Small intestine (tissue), 7 donors: ENCODE measurements around the gene MLYCD. TPM values are rescaled to one million over a fixed set of nuclear protein-coding genes. Genes with fewer than 3 reads are reported as not detected.
A peak's percentile ranks its signal among the peaks of the same experiment; 100 is the strongest.

Source experiments
- DNase-seq, 2 donors: peaks; one replicate each; pipeline versions ENCODE4 v3.0.0 to v3.0.0-alpha.2; 2013
- FAIRE-seq: peaks from 2 replicates; lab custom pipeline; 2012; peaks lifted over from hg19 to GRCh38; lab: Jason Lieb, UNC
- H3K27ac ChIP-seq, 3 donors: one replicate each; pipeline ENCODE4 v1.5.1; 2013; ENCODE audit warnings: low read length in 2 of 3, mild to moderate bottlenecking in 2 of 3, control low read depth in 1 of 3, inconsistent platforms in 1 of 3, low read depth in 1 of 3, moderate library complexity in 1 of 3
- H3K27me3 ChIP-seq, 3 donors: one replicate each; pipeline ENCODE4 v1.6.1; 2013; ENCODE audit warnings: low read length in 3 of 3, inconsistent platforms in 1 of 3; ENCODE audit not compliant: control insufficient read depth in 3 of 3, insufficient read depth in 3 of 3
- H3K36me3 ChIP-seq, 3 donors: one replicate each; pipeline ENCODE4 v1.6.1; 2013; ENCODE audit warnings: low read length in 3 of 3, inconsistent platforms in 1 of 3, low read depth in 1 of 3, mild to moderate bottlenecking in 1 of 3, moderate library complexity in 1 of 3; ENCODE audit not compliant: control insufficient read depth in 3 of 3, insufficient read depth in 2 of 3
- H3K4me1 ChIP-seq, 3 donors: one replicate each; pipeline ENCODE4 v1.6.1; 2013; ENCODE audit warnings: low read length in 2 of 3, inconsistent platforms in 1 of 3, low read depth in 1 of 3, mild to moderate bottlenecking in 1 of 3, moderate library complexity in 1 of 3; ENCODE audit not compliant: control insufficient read depth in 3 of 3, insufficient read depth in 2 of 3
- H3K4me3 ChIP-seq, 3 donors: one replicate each; pipeline ENCODE4 v1.5.1; 2013; ENCODE audit warnings: low read length in 3 of 3, control low read depth in 1 of 3, inconsistent platforms in 1 of 3, low read depth in 1 of 3, mild to moderate bottlenecking in 1 of 3, moderate library complexity in 1 of 3
- H3K9me3 ChIP-seq, 2 donors: one replicate each; pipeline ENCODE4 v1.6.1; 2013; ENCODE audit warnings: low read depth in 1 of 2, low read length in 1 of 2; ENCODE audit not compliant: control insufficient read depth in 2 of 2, insufficient read depth in 1 of 2
- WGBS, 3 donors: extraction: QIAGEN DNeasy Blood & Tissue Kit; methylation state at CpG; one replicate each; pipeline ENCODE4 v1.1.7; 2013; 5-methylcytosine and 5-hydroxymethylcytosine counted together
- polyA plus RNA-seq, 4 donors: library from polyadenylated mRNA; stranded (reverse) in 3 of 4; unstranded in 1 of 4; fragments of 200-250 nt in 3 of 4; fragments of 120-200 nt in 1 of 4; gene quantifications; one replicate each; pipeline versions ENCODE4 v1.2.1 to v1.2.3, GENCODE V29; 2013
- donor health status: healthy with polysubstance abuse.
- donor health status: control.
- donor health status: control.
- donor health status: Bipolar disorder and iron deficiency.
- donor health status: healthy.

Gene MLYCD
- polyA plus RNA-seq, 4 donors, result 2.2 to 5.3 (median 3.4) TPM

- FAIRE-seq, result no peak
- WGBS, 3 donors, result 35 to 71% (median 43%) methylated on average over 4 of the region's 4 CpGs
- no peak overlapping the region for H3K4me3 ChIP-seq
These were observed 42.1 kb upstream of the MLYCD start for GRCh38 chr16:83856792-83857191.

GRCh38 chr16:83859265-83859664, 39.6 kb upstream of the MLYCD start:
- Histone ChIP-seq H3K9me3 (no peaks in the 10 kb centered on the region), H3K27me3 (peaks cover 0 to 4% (median 3%) of the 10 kb centered on the region in 3 donors), H3K4me3 (no peak overlapping the region), H3K4me1 (no peaks in the 10 kb centered on the region), H3K27ac (no peak overlapping the region), H3K36me3 (no peaks in the 10 kb centered on the region)
- 76 to 85% (median 78%) methylated on average over 8 of the region's 8 CpGs for WGBS, 3 donors
- FAIRE-seq (no peak), DNase-seq (no peak)

More at GRCh38 chr16:83856792-83857191, 42.1 kb upstream of the MLYCD start:
- Histone ChIP-seq H3K27me3 (peaks cover 0 to 6% (median 0%) of the 10 kb centered on the region in 3 donors), H3K36me3 (no peaks in the 10 kb centered on the region), H3K27ac (no peak overlapping the region), H3K4me1 (no peaks in the 10 kb centered on the region), H3K9me3 (peaks cover 0 to 3% of the 10 kb centered on the region in 2 donors)
- no peak for DNase-seq

DNA sequence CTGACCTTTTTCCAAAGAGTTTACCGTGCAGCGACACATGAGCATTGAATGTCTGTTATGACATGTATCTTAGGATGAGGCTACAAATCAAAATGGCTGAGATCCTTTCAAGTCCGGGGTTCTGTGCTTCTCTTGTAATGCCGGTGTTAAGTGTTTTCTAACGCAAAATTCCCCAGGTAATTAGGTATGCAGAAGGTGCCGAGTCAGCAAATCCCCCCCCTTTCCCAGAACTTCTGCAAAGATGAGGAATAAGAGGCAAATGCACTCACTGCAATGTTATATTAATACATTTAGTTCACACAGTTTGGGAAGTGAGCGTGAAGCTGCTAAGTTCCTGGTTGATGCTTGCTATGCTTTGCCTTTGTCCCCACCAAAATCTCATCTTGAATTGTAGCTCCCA, 36.3 kb upstream of the MLYCD start:
- no peaks in the 10 kb centered on the region for H3K36me3 ChIP-seq
- no peaks in the 10 kb centered on the region for H3K4me1 ChIP-seq
- DNase-seq (no peak), FAIRE-seq (no peak)
- H3K9me3 ChIP-seq, result no peaks in the 10 kb centered on the region
- 76 to 88% (median 86%) methylated on average over 7 of the region's 7 CpGs for WGBS, 3 donors
- no peak overlapping the region for H3K27ac ChIP-seq
- H3K27me3 ChIP-seq, result peaks cover 0 to 3% (median 0%) of the 10 kb centered on the region in 3 donors
- H3K4me3 ChIP-seq, result no peak overlapping the region

GRCh38 chr16:83863682-83864081, 35.2 kb upstream of the MLYCD start:
- no peaks in the 10 kb centered on the region for H3K9me3 ChIP-seq
- DNase-seq (no peak), FAIRE-seq (no peak)
- peaks cover 0 to 3% (median 0%) of the 10 kb centered on the region in 3 donors for H3K27me3 ChIP-seq
- H3K36me3 ChIP-seq, result no peaks in the 10 kb centered on the region
- 84 to 94% (median 92%) methylated on average over 1 of the region's 1 CpG for WGBS, 3 donors
- H3K4me3 ChIP-seq, result no peak overlapping the region
- H3K27ac ChIP-seq, result no peak overlapping the region
- no peaks in the 10 kb centered on the region for H3K4me1 ChIP-seq

GRCh38 chr16:83870830-83871229, 28.1 kb upstream of the MLYCD start:
- WGBS, 3 donors, result 19 to 43% (median 30%) methylated on average over 5 of the region's 5 CpGs
- H3K4me1 ChIP-seq, result peaks cover 0 to 4% (median 0%) of the 10 kb centered on the region in 3 donors
- DNase-seq (peak; percentile 61 to 73), FAIRE-seq (no peak)
- no peak overlapping the region for H3K4me3 ChIP-seq
- H3K27me3 ChIP-seq, result no peaks in the 10 kb centered on the region
- no peaks in the 10 kb centered on the region for H3K9me3 ChIP-seq
- peaks cover 0 to 2% (median 0%) of the 10 kb centered on the region in 3 donors for H3K36me3 ChIP-seq
- no peak overlapping the region for H3K27ac ChIP-seq

DNA sequence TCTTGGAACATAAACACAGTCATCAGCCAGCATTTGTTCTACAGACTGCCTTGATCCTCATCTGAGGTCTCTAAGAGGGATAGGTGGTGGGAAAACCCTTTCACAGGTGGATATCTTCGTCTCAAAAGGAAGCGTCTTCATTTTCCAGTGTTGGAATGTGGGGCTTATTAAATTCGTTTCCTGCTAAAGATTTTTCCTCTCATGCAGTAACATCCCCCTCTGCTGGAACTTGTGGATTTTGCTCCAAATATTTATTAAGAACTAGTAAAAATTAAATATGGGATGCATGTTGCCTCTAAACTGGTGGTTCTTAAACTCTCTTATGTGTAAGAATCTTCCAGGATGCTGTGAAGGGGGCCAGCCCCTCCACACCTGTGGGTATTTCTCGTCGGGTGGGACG, 20.1 kb upstream of the MLYCD start:
- WGBS, 3 donors, result 22 to 32% (median 29%) methylated on average over 6 of the region's 6 CpGs
- Histone ChIP-seq H3K27ac (no peak overlapping the region), H3K4me3 (no peak overlapping the region), H3K27me3 (no peaks in the 10 kb centered on the region), H3K9me3 (no peaks in the 10 kb centered on the region), H3K36me3 (no peaks in the 10 kb centered on the region), H3K4me1 (no peaks in the 10 kb centered on the region)
- DNase-seq (peak; percentile 41 to 51), FAIRE-seq (no peak)

GRCh38 chr16:83882163-83882885, 16.6 kb upstream of the MLYCD start:
- H3K4me1 ChIP-seq, result no peaks in the 10 kb centered on the region
- H3K4me3 ChIP-seq, result no peak overlapping the region
- no peaks in the 10 kb centered on the region for H3K36me3 ChIP-seq
- no peaks in the 10 kb centered on the region for H3K9me3 ChIP-seq
- DNase-seq (no peak), FAIRE-seq (no peak)
- WGBS, 3 donors, result 77 to 81% (median 80%) methylated on average over 8 of the region's 8 CpGs
- no peaks in the 10 kb centered on the region for H3K27me3 ChIP-seq
- H3K27ac ChIP-seq, result no peak overlapping the region

- DNase-seq, result no peak
- peaks cover 0 to 9% (median 0%) of the 10 kb centered on the region in 3 donors for H3K4me1 ChIP-seq
- WGBS, 3 donors, result 93 to 97% (median 94%) methylated on average over 13 of the region's 13 CpGs
These were observed 12.5 kb upstream of the MLYCD start for GRCh38 chr16:83886199-83886971.

More at GRCh38 chr16:83886199-83886971, 12.5 kb upstream of the MLYCD start:
- Histone ChIP-seq H3K27me3 (no peaks in the 10 kb centered on the region), H3K27ac (no peak overlapping the region), H3K4me3 (no peak overlapping the region), H3K36me3 (no peaks in the 10 kb centered on the region), H3K9me3 (peaks cover 0 to 9% of the 10 kb centered on the region in 2 donors)
- FAIRE-seq, result no peak
